ENCODE data around the gene AQR.

The AQR gene

DNA sequence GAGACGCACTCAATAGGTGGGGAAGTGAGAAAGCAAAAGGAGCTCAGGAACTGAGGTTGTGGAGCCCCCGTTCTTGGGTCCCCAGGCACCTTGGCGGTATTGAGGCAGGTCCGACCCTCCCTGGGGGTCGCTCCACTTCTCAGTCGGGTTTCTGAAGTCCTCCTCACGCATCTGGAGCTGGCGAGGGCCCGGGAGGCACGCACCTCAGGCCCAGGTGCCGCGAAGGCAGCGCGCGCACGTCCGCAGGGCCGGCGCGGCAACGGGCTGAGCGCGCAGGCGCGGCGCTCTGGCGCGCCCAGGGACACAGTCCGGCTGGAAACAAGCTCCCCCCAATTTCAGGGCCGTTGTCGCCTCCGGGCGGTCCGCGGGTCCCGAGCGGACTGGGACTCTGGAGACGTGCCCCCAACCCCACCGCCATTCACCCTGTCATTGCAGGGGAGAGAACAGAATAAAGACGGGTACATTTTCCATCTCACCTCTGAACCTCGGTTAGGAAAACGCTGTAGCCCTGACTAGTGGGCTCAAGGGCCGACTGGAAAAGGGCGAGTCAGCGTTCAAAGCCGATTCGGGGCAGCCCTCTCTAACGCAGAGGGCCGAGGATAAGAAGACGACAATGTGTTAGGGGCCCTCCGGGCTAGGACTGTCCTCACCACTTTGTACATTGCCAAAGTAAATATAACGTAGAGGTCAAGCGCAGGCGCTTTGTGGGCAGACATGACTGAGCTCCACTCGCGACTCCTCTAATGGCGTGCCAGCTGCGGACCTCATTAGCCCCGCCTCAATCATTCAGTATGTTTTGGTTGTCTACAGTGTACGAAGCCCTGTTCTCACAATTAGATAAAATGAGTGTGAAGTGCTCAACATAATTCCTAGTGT lies 18.7 kb upstream of the AQR start, which contains the start of gene ZNF770:
Gene ZNF770, minus strand, starts transcription at position 261 of the 876 bp plus-strand sequence. CDS start 4,853 bp downstream, outside the sequence.
- no peak within 1 kb of the TSS for H2BK15ac ChIP-seq (replicated peaks; ENCODE audit: low read depth)
- DNase-seq, result peak; percentile 84
- peak within 1 kb of the TSS; percentile 53 for H3K18ac ChIP-seq (ENCODE audit: low read length)
- peak within 1 kb of the TSS; percentile 64 for H3K27ac ChIP-seq (ENCODE audit: low read depth, low read length)
- no CpG with 5 or more reads among the region's 60 CpGs for WGBS (ENCODE audit: extremely low coverage, insufficient coverage, low lambda C conversion rate)
- H2BK5ac ChIP-seq (ENCODE audit: low read length), result peak within 1 kb of the TSS; percentile 78
- no peak within 1 kb of the TSS for H4K8ac ChIP-seq (ENCODE audit: low read depth, low read length)
- H2BK120ac ChIP-seq (ENCODE audit: low read depth, low read length), result no peak within 1 kb of the TSS
- H3K4me3 ChIP-seq (ENCODE audit: low read length), result peak within 1 kb of the TSS; percentile 96
- peak within 1 kb of the TSS; percentile 99 for H3K56ac ChIP-seq (ENCODE audit: low read length)
- no peak within 1 kb of the TSS for H2AK5ac ChIP-seq (ENCODE audit: low read length)
- H3K79me1 ChIP-seq (ENCODE audit: low read length), result peaks cover 4% of the 10 kb centered on the region
- H3K9ac ChIP-seq (ENCODE audit: low read length), result peak within 1 kb of the TSS; percentile 99
- peak within 1 kb of the TSS; percentile 92 for H4K5ac ChIP-seq (ENCODE audit: low read length)
- H3K4ac ChIP-seq (ENCODE audit: low read depth, low read length), result no peak within 1 kb of the TSS
- peaks cover 8% of the 10 kb centered on the region for H3K4me1 ChIP-seq (ENCODE audit: control insufficient read depth, low read depth, low read length)
- H3K23ac ChIP-seq (ENCODE audit: low read length), result peak within 1 kb of the TSS; percentile 85
- no peaks in the 10 kb centered on the region for H3K27me3 ChIP-seq (ENCODE audit: insufficient read depth, low read length, poor library complexity)
- peaks cover 34% of the 10 kb centered on the region for H3K79me2 ChIP-seq (ENCODE audit: control insufficient read depth, insufficient read depth, low read length)
- peak within 1 kb of the TSS; percentile 96 for H3K4me2 ChIP-seq (ENCODE audit: low read length)
- H3K36me3 ChIP-seq (ENCODE audit: control insufficient read depth, insufficient read depth, low read length), result no peaks in the 10 kb centered on the region

DNA sequence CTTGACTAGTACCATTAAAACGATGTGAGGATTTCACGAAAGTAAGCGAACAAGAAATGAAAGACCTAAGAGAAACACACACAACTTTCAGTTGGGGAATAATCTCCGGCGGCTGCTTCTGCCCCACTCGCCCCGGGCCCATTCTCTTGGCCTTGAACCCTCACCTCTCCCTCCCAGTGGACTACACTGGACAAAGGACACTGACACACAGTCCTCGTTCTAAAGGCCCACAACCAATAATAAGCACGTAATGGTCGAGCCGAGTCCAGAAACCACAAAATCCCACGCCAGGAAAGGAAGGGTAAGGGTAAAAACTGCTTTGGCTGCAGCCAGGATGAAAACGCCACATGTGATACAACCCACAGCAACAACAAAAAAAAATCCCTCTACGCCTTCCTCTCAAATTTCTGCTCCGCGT lies 18.1 kb upstream of the AQR start:
- WGBS (ENCODE audit: extremely low coverage, insufficient coverage, low lambda C conversion rate), result no CpG with 5 or more reads among the region's 16 CpGs
- H4K8ac ChIP-seq (ENCODE audit: low read depth, low read length), result no peak overlapping the region
- peak overlapping the region; percentile 96 for H3K4me3 ChIP-seq (ENCODE audit: low read length)
- H2BK5ac ChIP-seq (ENCODE audit: low read length), result peak overlapping the region; percentile 78
- peak overlapping the region; percentile 99 for H3K9ac ChIP-seq (ENCODE audit: low read length)
- H3K23ac ChIP-seq (ENCODE audit: low read length), result no peak overlapping the region
- H3K4ac ChIP-seq (ENCODE audit: low read depth, low read length), result no peak overlapping the region
- H3K18ac ChIP-seq (ENCODE audit: low read length), result peak overlapping the region; percentile 53
- peak overlapping the region; percentile 96 for H3K4me2 ChIP-seq (ENCODE audit: low read length)
- H3K79me1 ChIP-seq (ENCODE audit: low read length), result peaks cover 4% of the 10 kb centered on the region
- H2BK120ac ChIP-seq (ENCODE audit: low read depth, low read length), result no peak overlapping the region
- peak overlapping the region; percentile 99 for H3K56ac ChIP-seq (ENCODE audit: low read length)
- H2AK5ac ChIP-seq (ENCODE audit: low read length), result no peak overlapping the region
- peak overlapping the region; percentile 64 for H3K27ac ChIP-seq (ENCODE audit: low read depth, low read length)
- DNase-seq, result no peak
- peaks cover 34% of the 10 kb centered on the region for H3K79me2 ChIP-seq (ENCODE audit: control insufficient read depth, insufficient read depth, low read length)
- H3K36me3 ChIP-seq (ENCODE audit: control insufficient read depth, insufficient read depth, low read length), result no peaks in the 10 kb centered on the region
- no peak overlapping the region for H4K5ac ChIP-seq (ENCODE audit: low read length)
- H3K27me3 ChIP-seq (ENCODE audit: insufficient read depth, low read length, poor library complexity), result no peaks in the 10 kb centered on the region
- H3K4me1 ChIP-seq (ENCODE audit: control insufficient read depth, low read depth, low read length), result peaks cover 8% of the 10 kb centered on the region
- H2BK15ac ChIP-seq (replicated peaks; ENCODE audit: low read depth), result no peak overlapping the region

DNA sequence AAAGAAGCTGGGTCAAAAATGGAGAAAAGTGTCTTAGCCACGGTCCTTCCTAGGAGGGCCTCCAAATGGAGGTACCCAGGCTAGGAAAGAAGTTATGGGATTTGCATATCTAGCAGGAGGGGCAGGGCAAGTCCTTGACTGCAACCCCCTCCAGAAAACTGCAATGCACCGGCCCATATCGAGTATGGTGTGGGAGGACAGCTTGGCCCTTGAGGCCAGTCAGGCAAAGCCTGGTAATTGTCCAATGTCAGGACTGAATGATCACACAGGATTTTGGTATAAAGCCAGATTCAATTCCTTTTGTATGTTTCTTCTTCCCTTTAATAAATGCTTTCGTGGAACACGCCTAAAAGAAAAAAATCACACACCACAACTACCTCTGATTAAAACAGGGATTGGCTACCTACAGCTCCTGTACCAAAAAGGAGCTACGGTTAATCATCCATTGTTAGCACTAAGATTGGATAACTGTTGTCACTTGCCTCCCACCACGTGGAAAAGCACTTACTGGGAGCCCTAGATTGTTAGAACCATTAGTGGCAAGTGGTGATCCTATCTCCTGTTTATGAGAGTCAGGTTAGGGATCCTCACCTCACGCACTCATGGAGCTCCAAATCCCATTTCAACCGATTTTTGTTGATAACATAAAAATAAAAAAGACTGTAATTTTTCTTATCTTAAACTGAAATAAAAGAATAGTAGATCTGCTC lies 17.4 kb upstream of the AQR start:
- H3K27me3 ChIP-seq (ENCODE audit: insufficient read depth, low read length, poor library complexity), result no peaks in the 10 kb centered on the region
- H2BK15ac ChIP-seq (replicated peaks; ENCODE audit: low read depth), result no peak overlapping the region
- H4K5ac ChIP-seq (ENCODE audit: low read length), result no peak overlapping the region
- H3K4ac ChIP-seq (ENCODE audit: low read depth, low read length), result no peak overlapping the region
- H3K79me2 ChIP-seq (ENCODE audit: control insufficient read depth, insufficient read depth, low read length), result peaks cover 34% of the 10 kb centered on the region
- no peaks in the 10 kb centered on the region for H3K36me3 ChIP-seq (ENCODE audit: control insufficient read depth, insufficient read depth, low read length)
- peaks cover 4% of the 10 kb centered on the region for H3K79me1 ChIP-seq (ENCODE audit: low read length)
- H3K4me1 ChIP-seq (ENCODE audit: control insufficient read depth, low read depth, low read length), result peaks cover 8% of the 10 kb centered on the region
- no peak overlapping the region for H4K8ac ChIP-seq (ENCODE audit: low read depth, low read length)
- H3K23ac ChIP-seq (ENCODE audit: low read length), result peak overlapping the region; percentile 85
- no CpG with 5 or more reads among the region's 9 CpGs for WGBS (ENCODE audit: extremely low coverage, insufficient coverage, low lambda C conversion rate)
- peak; percentile 42 for DNase-seq
- H2BK120ac ChIP-seq (ENCODE audit: low read depth, low read length), result no peak overlapping the region
- no peak overlapping the region for H2BK5ac ChIP-seq (ENCODE audit: low read length)
- no peak overlapping the region for H3K18ac ChIP-seq (ENCODE audit: low read length)
- peak overlapping the region; percentile 99 for H3K9ac ChIP-seq (ENCODE audit: low read length)
- peak overlapping the region; percentile 84 for H3K56ac ChIP-seq (ENCODE audit: low read length)
- peak overlapping the region; percentile 96 for H3K4me2 ChIP-seq (ENCODE audit: low read length)
- no peak overlapping the region for H3K27ac ChIP-seq (ENCODE audit: low read depth, low read length)
- peak overlapping the region; percentile 96 for H3K4me3 ChIP-seq (ENCODE audit: low read length)
- no peak overlapping the region for H2AK5ac ChIP-seq (ENCODE audit: low read length)

DNA sequence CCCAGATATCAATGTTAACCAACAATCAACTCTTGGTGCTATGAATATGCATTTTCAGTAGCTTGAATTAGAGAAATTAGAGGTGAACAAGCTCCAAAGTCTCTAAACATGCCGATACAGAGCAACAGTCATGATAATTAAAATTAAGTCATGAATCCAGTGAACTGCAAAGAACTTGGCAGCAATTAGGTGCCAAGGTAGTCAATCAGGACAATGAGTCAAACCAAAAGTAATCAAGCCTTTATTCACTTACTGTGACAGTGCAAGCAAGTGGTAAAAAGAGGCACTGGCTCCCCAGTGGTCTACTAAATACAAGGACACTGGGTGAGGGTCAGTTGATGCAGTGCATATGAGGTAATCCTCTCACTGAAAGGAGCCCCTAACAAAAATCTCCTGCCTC lies 16.8 kb upstream of the AQR start:
- Histone ChIP-seq H3K79me1 (ENCODE audit: low read length) (peaks cover 4% of the 10 kb centered on the region), H3K23ac (ENCODE audit: low read length) (no peak overlapping the region), H3K4me2 (ENCODE audit: low read length) (peak overlapping the region; percentile 96), H3K27ac (ENCODE audit: low read depth, low read length) (no peak overlapping the region), H2BK5ac (ENCODE audit: low read length) (no peak overlapping the region), H3K56ac (ENCODE audit: low read length) (peak overlapping the region; percentile 84), H3K79me2 (ENCODE audit: control insufficient read depth, insufficient read depth, low read length) (peaks cover 34% of the 10 kb centered on the region), H3K4me1 (ENCODE audit: control insufficient read depth, low read depth, low read length) (peaks cover 8% of the 10 kb centered on the region), H4K8ac (ENCODE audit: low read depth, low read length) (no peak overlapping the region), H4K5ac (ENCODE audit: low read length) (no peak overlapping the region), H3K27me3 (ENCODE audit: insufficient read depth, low read length, poor library complexity) (no peaks in the 10 kb centered on the region), H3K9ac (ENCODE audit: low read length) (peak overlapping the region; percentile 99), H2BK120ac (ENCODE audit: low read depth, low read length) (no peak overlapping the region), H2AK5ac (ENCODE audit: low read length) (no peak overlapping the region), H3K36me3 (ENCODE audit: control insufficient read depth, insufficient read depth, low read length) (no peaks in the 10 kb centered on the region), H3K4me3 (ENCODE audit: low read length) (no peak overlapping the region), H3K18ac (ENCODE audit: low read length) (no peak overlapping the region), H2BK15ac (replicated peaks; ENCODE audit: low read depth) (no peak overlapping the region), H3K4ac (ENCODE audit: low read depth, low read length) (no peak overlapping the region)
- WGBS (ENCODE audit: extremely low coverage, insufficient coverage, low lambda C conversion rate), result no CpG with 5 or more reads among the region's 1 CpG
- DNase-seq, result no peak

DNA sequence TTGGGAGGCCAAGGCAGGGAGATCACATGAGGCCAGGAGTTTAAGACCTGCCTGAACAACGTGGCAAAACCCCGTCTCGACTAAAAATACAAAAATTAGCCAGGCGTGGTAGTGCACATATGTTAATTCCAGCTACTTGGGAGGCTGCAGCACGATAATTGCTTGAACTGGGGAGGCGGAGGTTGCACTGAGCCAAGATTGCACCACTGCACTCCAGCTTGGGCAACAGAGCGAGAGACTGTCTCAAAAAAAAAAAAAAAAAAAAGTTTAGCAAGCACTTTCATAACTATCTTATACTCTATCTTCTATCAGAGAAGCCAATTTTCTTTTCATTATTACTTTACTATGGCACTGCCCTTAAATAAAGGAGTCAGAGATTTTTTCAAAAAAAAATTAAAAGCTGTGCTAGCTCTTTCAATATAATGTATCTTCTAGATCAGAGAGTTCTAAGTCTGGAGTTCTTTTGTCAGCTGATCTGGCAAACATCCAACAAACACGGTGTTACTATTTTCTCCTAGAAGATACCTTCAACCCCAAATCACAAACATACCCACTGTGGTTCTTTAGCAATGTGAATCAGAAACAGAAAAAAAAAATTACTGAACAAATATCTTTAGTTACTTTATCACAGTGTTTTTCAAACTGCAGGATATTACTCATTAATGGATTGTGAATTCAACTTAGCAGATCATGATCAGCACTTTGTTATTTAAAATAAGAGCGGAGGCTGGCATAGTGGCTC lies 15.5 kb upstream of the AQR start:
- peaks cover 8% of the 10 kb centered on the region for H3K4me1 ChIP-seq (ENCODE audit: control insufficient read depth, low read depth, low read length)
- H3K23ac ChIP-seq (ENCODE audit: low read length), result no peak overlapping the region
- H4K8ac ChIP-seq (ENCODE audit: low read depth, low read length), result no peak overlapping the region
- no peak overlapping the region for H2BK15ac ChIP-seq (replicated peaks; ENCODE audit: low read depth)
- no peak for DNase-seq
- peaks cover 34% of the 10 kb centered on the region for H3K79me2 ChIP-seq (ENCODE audit: control insufficient read depth, insufficient read depth, low read length)
- no peak overlapping the region for H3K56ac ChIP-seq (ENCODE audit: low read length)
- WGBS (ENCODE audit: extremely low coverage, insufficient coverage, low lambda C conversion rate), result no CpG with 5 or more reads among the region's 9 CpGs
- no peaks in the 10 kb centered on the region for H3K27me3 ChIP-seq (ENCODE audit: insufficient read depth, low read length, poor library complexity)
- H3K4me3 ChIP-seq (ENCODE audit: low read length), result no peak overlapping the region
- H4K5ac ChIP-seq (ENCODE audit: low read length), result no peak overlapping the region
- no peak overlapping the region for H2BK5ac ChIP-seq (ENCODE audit: low read length)
- no peaks in the 10 kb centered on the region for H3K36me3 ChIP-seq (ENCODE audit: control insufficient read depth, insufficient read depth, low read length)
- H3K79me1 ChIP-seq (ENCODE audit: low read length), result peaks cover 4% of the 10 kb centered on the region
- H3K9ac ChIP-seq (ENCODE audit: low read length), result no peak overlapping the region
- no peak overlapping the region for H3K4me2 ChIP-seq (ENCODE audit: low read length)
- no peak overlapping the region for H2BK120ac ChIP-seq (ENCODE audit: low read depth, low read length)
- H3K27ac ChIP-seq (ENCODE audit: low read depth, low read length), result no peak overlapping the region
- no peak overlapping the region for H3K4ac ChIP-seq (ENCODE audit: low read depth, low read length)
- H2AK5ac ChIP-seq (ENCODE audit: low read length), result no peak overlapping the region
- H3K18ac ChIP-seq (ENCODE audit: low read length), result no peak overlapping the region

Data from mesendoderm (in vitro differentiated cells).